D721Med (cell line): Measurements from ENCODE around the gene NUBP1.
"Not testable (repeated sequence)": the region's sequence is repeated elsewhere in the genome, so short reads cannot be mapped to it uniquely, and the experiment has no call there.

Experiments
- DNase-seq: peaks from one replicate; pipeline ENCODE4 v3.0.0; 2011; ENCODE audit warnings: low spot score; ENCODE audit not compliant: insufficient read length
- FAIRE-seq: peaks from 2 replicates; lab custom pipeline; 2011; peaks lifted over from hg19 to GRCh38; lab: Jason Lieb, UNC
- TF ChIP-seq, protein P1 (sequence below): IDR thresholded peaks from 2 replicates; pipeline ENCODE4 v1.5.1; 2012; ENCODE audit warnings: mild to moderate bottlenecking, control low read depth; ENCODE audit not compliant: insufficient read depth; ENCODE audit errors: missing control alignments

NUBP1 gene

DNA sequence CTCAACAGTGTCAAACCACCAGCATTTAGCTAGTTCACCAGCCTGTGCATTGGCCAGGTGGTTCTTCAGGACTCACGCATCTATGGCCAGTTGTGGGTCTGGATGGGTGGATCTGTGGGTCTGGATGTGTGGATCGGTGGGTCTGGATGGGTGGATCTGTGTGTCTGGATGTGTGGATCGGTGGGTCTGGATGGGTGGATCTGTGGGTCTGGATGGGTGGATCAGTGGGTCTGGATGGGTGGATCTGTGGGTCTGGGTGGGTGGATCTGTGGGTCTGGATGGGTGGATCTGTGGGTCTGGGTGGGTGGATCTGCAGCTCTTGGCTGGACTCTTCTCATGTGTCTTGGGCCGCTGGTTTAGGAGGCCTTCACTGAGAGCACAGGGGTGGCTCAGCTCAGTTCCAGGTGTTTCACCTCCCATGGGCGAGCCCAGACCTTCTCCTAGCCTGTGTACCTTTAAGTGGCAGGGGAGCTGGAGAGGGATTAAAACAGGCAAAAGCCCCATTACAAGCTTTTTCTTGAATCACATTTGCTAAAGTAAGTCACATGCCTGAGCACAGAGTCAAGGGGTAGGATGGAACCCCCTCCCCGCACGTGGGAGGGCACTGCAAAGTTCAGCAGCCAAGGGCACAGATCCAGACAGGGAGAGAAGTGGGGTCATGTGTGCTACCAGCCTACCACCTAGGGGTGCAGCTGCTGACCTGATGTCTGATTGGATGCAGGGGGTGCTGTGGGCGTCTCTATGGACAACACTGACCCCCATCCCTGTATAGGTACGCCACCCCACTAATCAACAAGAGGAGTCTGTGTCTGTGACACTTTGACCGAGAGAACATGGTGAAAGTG, 3.4 kb upstream of the NUBP1 start:
- DNase-seq (no peak), FAIRE-seq (no peak)
- TF ChIP-seq, protein P1, sequence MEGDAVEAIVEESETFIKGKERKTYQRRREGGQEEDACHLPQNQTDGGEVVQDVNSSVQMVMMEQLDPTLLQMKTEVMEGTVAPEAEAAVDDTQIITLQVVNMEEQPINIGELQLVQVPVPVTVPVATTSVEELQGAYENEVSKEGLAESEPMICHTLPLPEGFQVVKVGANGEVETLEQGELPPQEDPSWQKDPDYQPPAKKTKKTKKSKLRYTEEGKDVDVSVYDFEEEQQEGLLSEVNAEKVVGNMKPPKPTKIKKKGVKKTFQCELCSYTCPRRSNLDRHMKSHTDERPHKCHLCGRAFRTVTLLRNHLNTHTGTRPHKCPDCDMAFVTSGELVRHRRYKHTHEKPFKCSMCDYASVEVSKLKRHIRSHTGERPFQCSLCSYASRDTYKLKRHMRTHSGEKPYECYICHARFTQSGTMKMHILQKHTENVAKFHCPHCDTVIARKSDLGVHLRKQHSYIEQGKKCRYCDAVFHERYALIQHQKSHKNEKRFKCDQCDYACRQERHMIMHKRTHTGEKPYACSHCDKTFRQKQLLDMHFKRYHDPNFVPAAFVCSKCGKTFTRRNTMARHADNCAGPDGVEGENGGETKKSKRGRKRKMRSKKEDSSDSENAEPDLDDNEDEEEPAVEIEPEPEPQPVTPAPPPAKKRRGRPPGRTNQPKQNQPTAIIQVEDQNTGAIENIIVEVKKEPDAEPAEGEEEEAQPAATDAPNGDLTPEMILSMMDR, result no peak

- FAIRE-seq, result no peak
- DNase-seq, result no peak
- TF ChIP-seq, protein P1, result no peak
Measured at GRCh38 chr16:10740845-10741208, 2.8 kb upstream of the NUBP1 start.

DNA sequence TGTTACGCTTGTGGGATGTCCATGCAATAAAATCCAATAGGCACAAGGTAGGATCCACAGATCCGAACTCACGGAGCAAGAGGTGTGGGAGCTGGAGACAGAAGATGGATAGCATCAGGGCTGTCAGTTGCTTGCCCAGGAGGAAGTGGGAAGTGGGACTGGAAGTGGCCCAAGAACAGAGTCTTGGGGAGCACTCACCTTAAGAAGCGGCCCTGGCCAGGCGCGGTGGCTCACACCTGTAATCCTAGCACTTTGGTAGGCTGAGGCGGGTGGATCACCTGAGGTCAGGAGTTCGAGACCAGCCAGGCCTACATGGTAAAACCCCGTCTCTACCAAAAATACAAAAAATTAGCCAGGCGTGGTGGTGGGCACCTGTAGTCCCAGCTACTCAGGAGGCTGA, 2.4 kb upstream of the NUBP1 start:
- DNase-seq, FAIRE-seq: not testable (repeated sequence)

GRCh38 chr16:10741844-10742243, 1.8 kb upstream of the NUBP1 start:
- FAIRE-seq (no peak), DNase-seq (no peak)
- TF ChIP-seq, protein P1, result no peak

DNA sequence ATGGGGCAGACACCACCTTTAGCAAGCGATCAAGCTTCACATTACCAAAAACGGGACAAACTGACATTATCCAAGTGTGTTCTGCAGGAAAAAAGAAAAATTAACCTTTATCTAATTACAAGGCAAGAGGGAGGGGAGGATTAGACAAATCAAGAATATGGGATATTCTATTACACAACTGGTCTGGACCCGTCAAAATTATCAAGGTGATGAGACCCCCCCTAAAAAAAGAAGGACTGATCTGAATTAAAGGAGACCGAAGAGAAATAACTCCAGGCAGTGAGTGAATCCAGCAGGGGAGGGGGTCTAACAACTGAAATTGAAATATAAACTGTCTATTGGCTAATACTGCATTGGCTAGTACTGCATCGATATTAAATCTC, 424 bp upstream of the NUBP1 start:
- FAIRE-seq, result no peak
- TF ChIP-seq, protein P1, result no peak
- no peak for DNase-seq

GRCh38 chr16:10744370-10745030, 858 bp downstream of the NUBP1 start:
- DNase-seq, result no peak
- TF ChIP-seq, protein P1, result no peak
- FAIRE-seq, result no peak

GRCh38 chr16:10745841-10746240, 2.2 kb downstream of the NUBP1 start:
- DNase-seq (no peak), FAIRE-seq (no peak)
- TF ChIP-seq, protein P1, result no peak
